GM21619 (cell line): Measurements from ENCODE around the gene PITHD1.
"Not testable (repeated sequence)": the region's sequence is repeated elsewhere in the genome, so short reads cannot be mapped to it uniquely, and the experiment has no call there.

Source experiments
- ATAC-seq: cut with Tn5 transposase; IDR thresholded peaks from one replicate; pipeline ENCODE4 v1.9.1; 2021; ENCODE audit not compliant: unreplicated experiment

Gene PITHD1

DNA sequence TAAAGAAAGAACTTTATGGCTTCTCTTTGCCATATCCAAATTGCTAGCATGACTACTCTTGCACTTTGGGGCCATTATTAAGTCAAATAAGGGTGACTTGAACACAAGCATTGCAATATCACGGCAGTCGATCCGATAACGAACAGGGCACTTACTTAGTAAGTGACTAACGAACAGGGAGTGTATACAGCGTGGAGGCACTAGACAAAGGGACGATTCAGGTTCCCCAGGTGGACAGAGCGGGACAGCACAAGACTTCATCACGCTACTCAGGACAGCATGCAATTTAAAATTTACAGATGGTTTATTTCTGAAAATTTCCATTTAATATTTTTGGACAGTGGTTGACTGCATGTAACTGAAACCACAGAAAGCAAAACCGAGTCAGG lies 5.4 kb upstream of the PITHD1 start:
- ATAC-seq: no peak

DNA sequence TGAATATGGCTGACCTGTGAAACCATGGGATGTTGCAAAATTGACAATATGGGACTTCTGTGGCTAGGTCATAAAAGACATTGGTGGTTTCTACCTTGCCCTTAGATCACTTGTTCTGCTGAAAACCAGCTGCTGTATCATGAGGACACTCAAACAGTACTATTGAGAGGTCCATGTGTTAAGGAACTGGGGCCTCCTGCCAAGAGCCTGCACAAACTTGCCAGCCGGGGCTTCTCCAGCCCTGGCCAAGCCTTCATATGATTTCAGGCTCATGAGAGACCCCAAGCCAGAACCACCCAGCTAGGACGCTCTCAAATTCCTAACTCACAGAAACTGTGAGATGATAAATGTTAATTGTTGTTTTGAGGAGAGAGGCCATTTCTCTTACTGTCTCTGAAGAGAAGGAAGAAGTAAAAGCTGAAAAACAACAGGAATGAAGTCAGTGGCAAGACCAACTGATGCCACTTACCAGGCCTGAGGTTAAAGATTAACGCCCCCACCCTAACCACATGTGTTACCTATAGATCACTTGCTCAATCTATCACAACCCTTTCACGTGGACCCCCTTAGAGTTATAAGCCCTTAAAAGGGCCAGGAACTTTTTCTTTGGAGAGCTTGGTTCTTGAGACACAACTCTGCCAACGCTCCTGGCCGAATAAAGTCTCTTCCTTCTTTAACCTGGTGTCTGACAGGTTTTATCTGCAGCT lies 3.9 kb upstream of the PITHD1 start:
- ATAC-seq: no peak

DNA sequence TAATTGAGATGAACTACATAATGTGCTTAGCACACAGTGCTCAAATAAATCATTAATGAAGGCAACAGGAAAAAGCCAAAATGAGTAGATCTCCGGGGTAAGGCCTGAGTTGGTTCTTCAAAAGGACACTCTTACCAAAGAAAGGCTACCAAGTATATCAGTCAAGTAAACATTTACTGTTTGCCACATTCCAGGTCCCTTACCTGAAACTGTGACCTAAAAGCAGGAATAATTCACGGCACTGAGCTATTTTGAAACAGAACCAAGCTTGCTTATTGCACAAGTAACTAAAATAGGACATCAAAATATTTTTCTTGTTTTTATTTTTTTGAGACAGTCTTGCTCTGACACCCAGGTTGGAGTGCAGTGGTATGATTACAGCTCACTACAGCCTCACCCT lies 2.0 kb upstream of the PITHD1 start:
- no peak for ATAC-seq

DNA sequence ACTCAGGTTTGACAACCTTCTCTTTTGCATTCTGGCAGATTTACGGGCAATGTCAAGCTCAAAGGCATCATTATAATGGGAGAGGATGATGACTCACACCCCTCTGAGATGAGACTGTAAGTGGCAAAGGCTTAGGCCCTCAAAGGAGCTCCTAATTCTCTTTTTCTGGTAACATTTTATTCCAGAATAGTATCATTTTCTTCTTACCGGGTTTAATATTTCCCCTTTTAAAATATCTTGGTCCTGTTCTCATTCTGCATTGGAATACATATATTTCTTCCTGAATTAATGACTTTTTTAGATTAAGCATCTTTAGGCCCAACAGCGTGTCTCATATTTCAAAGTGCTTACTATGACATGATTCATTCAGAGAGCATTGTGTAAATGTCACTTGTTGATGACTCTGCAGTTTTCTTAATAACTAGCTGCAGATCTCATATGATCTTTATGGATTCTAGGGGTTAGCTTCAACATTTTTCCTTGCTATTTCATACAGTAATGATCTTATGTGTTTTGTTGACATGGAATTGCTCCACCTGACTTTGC lies 1.7 kb downstream of the PITHD1 start:
- ATAC-seq: no peak

DNA sequence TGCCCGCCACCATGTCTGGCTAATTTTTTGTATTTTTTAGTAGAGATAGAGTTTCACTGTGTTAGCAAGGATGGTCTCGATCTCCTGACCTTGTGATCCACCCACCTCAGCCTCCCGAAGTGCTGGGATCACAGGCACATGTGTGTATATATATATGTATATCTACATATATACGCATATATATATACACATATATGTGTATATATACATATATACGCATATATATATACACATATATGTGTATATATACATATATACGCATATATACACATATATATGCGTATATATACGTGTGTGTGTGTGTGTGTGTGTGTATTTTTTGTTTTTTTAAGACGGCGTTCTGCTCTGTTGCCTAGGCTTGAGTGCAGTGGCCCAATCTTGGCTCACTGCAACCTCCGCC lies 4.9 kb downstream of the PITHD1 start:
- not testable (repeated sequence) for ATAC-seq

DNA sequence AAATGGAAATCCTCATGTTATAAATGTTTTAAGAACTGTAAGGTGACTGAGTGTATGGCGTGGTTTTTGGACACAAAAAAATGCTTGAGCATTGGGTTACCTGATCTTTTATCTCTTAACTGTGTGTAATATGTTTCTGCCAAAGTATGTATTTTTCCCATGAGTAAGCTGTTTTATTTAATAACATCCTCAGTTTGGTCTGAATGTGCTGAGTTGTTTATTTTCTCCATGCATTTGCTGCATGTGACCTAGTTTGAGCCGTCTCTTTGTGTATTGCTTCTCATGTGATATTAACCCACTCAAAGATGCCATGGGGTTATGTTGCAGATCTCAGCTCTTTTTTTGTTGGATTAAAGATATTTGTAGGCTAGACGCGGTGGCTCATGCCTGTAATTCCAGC lies 6.6 kb downstream of the PITHD1 start:
- ATAC-seq: no peak

DNA sequence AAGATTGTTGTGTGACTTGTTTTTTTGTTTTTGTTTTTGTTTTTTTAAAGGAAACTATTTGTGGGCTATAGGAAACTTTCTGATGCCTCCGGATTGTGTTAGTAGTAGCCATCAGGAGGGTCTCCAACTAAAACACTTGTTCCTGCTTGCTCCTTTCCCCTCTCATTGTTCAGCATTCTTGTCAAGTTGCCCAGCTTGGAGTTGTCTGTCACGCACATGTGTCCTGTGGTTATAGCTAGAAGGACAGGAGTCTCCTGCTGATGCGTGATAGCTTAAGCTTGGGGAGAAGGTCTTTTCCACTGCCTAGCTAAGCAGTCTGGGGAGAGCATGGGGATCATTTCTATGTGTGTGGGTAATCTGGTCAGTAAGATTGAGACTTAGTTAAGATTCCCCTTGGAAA lies 9.5 kb downstream of the PITHD1 start:
- ATAC-seq: no peak

DNA sequence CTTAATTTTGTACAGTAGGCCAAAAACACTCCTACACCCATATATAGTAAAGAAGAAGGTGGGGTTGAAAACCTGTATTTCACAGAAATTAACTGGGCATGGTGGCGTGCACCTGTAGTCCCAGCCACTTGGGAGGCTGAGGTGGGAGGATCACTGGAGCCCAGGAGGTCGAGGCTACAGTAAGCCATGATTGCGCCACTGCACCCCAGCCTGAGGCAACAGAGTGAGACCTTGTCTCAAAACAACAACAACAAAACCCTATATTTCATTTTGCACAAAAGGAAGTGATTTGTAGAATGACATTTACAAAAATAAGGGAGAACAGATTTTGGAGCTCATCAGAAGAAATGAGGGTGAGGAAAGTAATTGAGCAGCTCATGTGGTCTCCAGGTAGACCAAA lies 10.5 kb downstream of the PITHD1 start:
- no peak for ATAC-seq

DNA sequence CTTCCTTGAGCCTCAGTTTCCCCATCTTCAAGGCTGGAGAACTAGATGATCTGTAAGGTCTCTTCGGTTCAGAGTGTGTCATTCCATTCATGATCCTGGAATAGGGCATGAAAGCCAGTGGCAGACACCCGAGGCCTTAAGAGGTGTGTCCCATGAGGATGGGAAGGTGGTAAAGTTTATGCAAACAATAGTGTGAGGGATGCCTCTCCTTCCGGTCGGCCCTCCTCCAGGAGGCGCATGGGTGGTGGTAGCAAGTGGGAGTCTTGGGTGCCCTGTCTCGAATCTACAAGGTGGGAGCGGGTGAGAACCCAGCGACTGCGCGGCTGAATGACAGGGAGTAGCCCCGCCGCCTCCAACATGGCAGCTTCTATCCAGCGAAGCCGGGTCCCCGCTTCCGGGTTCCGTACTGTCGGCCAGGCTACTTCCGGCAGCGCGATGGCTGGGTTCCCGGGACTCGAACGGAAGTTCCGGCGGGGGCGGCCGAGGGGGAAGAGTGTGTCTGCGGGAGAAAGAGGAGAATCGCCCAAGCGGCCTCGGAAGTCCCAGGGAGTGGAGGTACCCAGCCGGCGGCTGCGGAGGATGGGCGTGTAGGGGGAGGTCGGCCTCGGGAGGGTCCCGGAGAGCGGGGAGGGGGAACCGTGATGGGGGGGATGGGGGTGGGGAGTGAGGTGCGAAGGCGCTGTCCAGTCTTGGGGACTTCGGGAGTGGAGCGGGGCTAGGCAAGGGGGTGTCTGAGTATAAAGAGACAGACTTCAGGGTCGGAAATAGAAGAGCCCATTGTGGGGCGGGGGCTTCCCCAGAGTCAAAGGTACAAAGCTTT lies 12.7 kb downstream of the PITHD1 start, which contains the start of gene LYPLA2:
TSS of gene LYPLA2 (plus strand) at position 450 of the 820 bp plus-strand sequence. CDS start 1,538 bp downstream, outside the sequence.
- peak; percentile 85 for ATAC-seq

DNA sequence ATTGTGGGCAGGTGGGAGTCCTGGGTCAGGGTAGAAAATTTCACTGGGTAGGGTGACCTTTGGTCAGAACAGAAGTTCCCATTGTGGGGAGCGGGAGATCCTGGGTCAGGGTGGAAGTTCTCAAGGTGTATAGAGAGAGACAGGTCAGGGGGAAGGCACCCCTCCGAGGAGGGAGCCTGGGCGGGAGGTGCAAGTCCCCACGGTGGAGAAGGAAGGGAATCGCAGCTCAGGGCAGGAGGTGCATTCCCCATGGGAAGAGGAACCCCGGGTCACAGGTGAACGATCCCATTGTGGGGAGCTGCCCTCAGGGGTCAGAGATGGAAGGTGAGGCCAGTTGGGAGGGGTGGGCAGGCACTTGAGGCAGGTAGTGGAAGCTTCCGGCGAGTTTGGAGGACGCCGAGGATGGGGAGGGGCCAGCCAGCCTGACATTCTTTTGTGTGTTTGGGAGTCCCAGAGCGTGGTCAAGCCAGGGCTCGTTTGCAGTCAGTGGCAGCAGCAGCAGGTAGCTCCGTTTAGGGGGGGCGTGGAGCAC lies 13.4 kb downstream of the PITHD1 start:
- no peak for ATAC-seq

DNA sequence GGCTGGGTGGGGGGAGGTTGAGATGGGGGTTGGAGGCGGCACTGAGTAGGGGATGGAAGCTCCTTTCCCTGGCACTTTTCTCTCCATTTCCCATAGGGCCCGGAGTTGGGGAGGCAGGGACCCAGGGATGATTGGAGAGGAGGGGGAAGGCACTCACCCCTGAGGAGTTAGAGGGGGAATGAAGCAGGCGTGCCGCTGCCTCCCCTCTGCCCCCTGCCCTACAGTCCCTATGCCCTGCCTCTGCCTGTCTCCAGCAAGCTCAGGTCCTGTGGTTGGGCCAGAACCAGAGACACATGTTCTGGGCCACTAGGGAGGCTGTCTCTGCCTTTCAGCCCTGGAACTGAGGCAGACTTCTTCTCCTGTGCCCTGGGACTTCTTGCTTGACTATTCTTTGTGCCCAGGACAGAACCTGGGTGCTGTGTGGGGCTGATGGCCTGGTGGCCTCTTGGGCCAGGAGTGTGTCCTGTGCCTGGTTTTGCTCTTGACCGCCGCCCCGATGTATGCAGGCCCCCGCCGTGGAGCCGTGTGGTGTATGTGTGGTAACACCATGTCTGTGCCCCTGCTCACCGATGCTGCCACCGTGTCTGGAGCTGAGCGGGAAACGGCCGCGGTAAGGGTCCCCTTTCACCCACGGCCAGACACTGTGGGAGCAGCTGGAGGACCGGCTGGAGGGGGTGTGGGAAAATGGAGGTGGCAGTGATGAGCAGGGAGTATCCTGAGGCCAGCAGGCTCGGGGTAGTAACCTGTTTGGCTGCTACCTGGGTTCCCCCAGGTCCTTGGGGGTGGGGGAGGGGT lies 14.1 kb downstream of the PITHD1 start:
- no peak for ATAC-seq

DNA sequence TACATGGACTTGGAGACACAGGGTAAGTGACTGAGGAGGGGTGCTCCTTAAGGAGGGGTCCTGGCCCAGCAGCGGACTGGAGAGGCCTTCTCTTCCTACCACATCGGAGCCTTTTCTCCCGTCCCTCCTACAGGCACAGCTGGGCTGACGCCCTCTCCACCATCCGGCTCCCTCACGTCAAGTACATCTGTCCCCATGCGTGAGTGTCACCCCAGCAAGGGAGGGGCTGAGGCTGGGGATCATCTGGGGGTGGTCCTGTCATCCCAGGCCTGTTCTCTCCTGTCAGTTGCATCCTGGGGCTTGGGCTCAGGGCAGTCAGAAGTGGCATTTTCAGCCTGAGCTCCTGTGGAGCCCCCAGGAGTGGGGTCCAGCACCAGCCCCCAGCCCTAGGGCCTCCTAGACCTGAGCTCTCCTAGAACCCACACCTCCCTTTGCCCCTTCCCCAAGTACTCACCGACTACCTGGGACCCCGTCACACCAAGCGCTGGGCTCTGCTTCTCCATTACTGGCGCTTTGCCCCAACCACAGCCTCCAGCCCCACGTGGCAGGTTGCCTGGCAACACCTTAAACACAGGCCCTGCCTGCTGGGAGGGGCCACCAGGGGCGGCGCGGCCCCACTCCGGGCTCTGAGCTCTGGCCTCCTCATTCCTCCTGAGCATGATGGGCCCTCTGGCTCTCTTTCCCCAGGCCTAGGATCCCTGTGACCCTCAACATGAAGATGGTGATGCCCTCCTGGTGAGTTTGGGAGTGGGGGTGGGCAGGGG lies 15.0 kb downstream of the PITHD1 start:
- no peak for ATAC-seq

DNA sequence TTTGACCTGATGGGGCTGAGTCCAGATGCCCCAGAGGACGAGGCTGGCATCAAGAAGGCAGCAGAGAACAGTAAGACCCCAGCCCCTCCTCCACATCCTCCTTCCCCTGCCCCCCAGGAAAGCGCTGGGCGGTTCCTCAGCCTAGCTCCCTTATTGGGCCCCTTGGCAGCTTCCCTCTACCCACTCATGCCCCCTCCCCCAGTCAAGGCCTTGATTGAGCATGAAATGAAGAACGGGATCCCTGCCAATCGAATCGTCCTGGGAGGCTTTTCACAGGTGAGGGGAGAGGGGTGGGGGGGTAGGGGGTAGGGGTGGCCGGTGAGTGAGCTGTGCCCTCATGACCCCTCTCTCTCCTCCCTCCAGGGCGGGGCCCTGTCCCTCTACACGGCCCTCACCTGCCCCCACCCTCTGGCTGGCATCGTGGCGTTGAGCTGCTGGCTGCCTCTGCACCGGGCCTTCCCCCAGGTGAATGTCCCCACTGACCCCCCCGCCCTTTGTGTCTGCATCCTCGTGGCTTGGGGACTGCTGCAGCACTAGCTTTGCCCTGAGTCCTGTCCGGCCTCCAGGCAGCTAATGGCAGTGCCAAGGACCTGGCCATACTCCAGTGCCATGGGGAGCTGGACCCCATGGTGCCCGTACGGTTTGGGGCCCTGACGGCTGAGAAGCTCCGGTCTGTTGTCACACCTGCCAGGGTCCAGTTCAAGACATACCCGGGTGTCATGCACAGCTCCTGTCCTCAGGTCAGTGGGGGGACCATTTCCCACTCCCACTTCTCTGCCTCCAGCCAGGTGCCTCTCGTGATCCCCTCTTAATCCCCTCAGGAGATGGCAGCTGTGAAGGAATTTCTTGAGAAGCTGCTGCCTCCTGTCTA lies 15.9 kb downstream of the PITHD1 start:
- ATAC-seq: no peak

DNA sequence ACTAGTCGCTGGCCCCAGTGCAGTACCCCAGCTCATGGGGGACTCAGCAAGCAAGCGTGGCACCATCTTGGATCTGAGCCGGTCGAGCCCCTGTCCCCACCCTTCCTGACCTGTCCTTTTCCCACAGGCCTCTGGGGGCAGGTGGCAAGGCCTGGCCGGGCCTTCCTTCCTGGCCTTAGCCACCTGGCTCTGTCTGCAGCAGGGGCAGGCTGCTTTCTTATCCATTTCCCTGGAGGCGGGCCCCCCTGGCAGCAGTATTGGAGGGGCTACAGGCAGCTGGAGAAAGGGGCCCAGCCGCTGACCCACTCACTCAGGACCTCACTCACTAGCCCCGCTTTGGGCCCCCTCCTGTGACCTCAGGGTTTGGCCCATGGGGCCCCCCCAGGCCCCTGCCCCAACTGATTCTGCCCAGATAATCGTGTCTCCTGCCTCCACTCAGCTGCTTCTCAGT lies 16.5 kb downstream of the PITHD1 start:
- ATAC-seq: not testable (repeated sequence)

DNA sequence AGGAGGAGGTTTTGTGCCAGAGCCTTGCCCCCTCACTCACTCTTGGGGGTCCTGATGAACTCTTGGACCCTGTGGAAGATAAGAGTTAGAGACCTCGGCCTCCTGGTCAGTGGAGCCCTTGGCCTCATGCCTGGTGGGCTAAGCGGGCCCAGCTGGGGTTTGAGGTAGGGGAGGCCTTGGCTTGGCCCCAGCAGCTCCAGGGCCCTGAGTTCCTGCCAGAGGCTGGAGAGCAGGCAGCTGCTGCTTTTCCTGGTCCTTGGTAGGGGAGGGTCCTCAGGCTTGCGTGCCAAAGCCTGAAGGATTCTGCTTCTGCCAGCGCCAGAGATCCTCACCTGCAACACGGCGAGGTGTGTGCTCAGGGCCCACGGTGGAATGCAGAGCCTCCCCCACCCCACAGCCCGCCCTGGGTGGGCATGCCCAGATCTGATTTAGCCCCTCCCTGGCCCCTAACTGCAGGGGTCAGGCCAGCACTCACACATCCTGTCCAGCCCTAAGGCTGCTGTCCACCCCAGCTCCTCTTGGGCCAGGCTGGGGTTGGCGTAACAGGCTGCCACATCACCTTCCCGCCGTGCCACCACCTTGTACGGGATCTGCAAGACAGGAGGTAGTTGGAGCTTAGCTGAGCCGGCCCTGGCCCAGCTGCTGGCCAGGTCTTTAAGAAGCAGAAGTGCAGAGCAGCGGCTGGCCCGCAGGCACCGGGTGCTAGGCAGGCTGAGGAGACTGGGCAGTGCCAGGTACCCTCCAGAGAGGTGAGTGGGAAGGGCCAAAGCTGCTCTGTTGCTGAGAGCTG lies 17.7 kb downstream of the PITHD1 start:
- no peak for ATAC-seq

DNA sequence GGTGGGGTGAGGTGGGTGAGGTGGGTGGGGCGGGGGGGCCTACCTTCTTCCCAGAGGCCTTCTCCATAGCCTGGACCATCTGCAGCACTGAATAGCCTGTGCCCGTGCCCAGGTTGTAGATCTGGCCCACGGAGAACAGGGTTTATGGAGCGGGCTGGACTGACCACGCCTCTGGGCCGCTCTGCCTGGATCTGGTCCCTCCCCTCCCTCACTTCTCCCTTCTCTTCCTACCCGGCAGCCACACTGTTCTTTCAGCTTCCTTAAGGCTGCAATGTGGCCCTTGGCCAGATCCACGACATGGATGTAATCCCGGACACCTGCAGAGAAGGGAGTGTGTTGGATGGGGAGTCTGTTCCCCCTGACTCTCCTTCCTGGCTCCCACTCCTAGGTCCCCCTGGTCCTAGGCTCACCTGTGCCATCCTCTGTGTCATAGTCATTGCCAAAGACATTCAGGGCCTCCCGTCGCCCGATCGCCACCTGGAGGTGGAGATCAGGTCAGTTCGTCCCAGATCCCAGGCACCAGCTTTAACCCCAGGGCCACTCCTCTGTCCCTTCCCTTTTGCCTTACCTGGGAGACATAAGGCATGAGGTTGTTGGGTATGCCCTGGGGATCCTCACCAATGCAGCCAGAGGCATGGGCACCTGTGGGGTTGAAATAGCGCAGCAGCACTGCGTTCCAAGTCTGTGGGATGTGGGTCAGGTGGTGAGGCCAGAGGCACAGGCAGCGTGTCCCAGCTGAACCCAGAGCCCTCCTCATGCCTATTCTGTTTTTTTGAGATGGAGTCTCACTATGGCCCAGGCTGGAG lies 18.5 kb downstream of the PITHD1 start:
- ATAC-seq: no peak
